ENCODE measurements around the gene KCNJ2.

Gene KCNJ2

GRCh38 chr17:70138291-70138865, 31.0 kb upstream of the KCNJ2 start:
- TF ChIP-seq CTCF (conservative IDR thresholded peaks at IDR 0.05; ENCODE audit: low read length), result no peak
- no peak for TF ChIP-seq EZH2phosphoT487 (IDR thresholded peaks at IDR 0.05; ENCODE audit: borderline replicate concordance)
- Histone ChIP-seq H3F3A (ENCODE audit: low read depth) (no peaks in the 10 kb centered on the region), H3K9me2 (replicated peaks; ENCODE audit: low read depth, low read length) (no peaks in the 10 kb centered on the region), H2AFZ (ENCODE audit: low read length) (no peak overlapping the region), H3K9ac (ENCODE audit: low read depth, low read length, poor library complexity, severe bottlenecking) (no peak overlapping the region), H3K79me2 (ENCODE audit: insufficient read depth, low read length) (no peaks in the 10 kb centered on the region), H3K4me2 (ENCODE audit: low read depth, low read length, poor library complexity, severe bottlenecking) (no peak overlapping the region), H3K4me1 (ENCODE audit: insufficient read depth, low read length, poor library complexity, severe bottlenecking) (peaks cover 11% of the 10 kb centered on the region), H3K36me3 (ENCODE audit: insufficient read depth, low read length) (no peaks in the 10 kb centered on the region), H3K9me3 (ENCODE audit: insufficient read depth, low read depth, low read length) (no peaks in the 10 kb centered on the region), H3K4me3 (ENCODE audit: low read length, poor library complexity, severe bottlenecking) (no peak overlapping the region), H4K20me1 (ENCODE audit: insufficient read depth, low read length, poor library complexity, severe bottlenecking) (no peaks in the 10 kb centered on the region), H3K27me3 (ENCODE audit: insufficient read depth, low read length, poor library complexity, severe bottlenecking) (no peaks in the 10 kb centered on the region)

GRCh38 chr17:70139449-70139993, 29.8 kb upstream of the KCNJ2 start:
- Histone ChIP-seq H4K20me1 (ENCODE audit: insufficient read depth, low read length, poor library complexity, severe bottlenecking) (no peaks in the 10 kb centered on the region), H2AFZ (ENCODE audit: low read length) (no peak overlapping the region), H3K79me2 (ENCODE audit: insufficient read depth, low read length) (no peaks in the 10 kb centered on the region), H3K4me3 (ENCODE audit: low read length, poor library complexity, severe bottlenecking) (no peak overlapping the region), H3F3A (ENCODE audit: low read depth) (no peaks in the 10 kb centered on the region), H3K4me1 (ENCODE audit: insufficient read depth, low read length, poor library complexity, severe bottlenecking) (peaks cover 11% of the 10 kb centered on the region), H3K36me3 (ENCODE audit: insufficient read depth, low read length) (no peaks in the 10 kb centered on the region), H3K9ac (ENCODE audit: low read depth, low read length, poor library complexity, severe bottlenecking) (no peak overlapping the region), H3K27me3 (ENCODE audit: insufficient read depth, low read length, poor library complexity, severe bottlenecking) (no peaks in the 10 kb centered on the region), H3K4me2 (ENCODE audit: low read depth, low read length, poor library complexity, severe bottlenecking) (no peak overlapping the region), H3K9me2 (replicated peaks; ENCODE audit: low read depth, low read length) (no peaks in the 10 kb centered on the region), H3K9me3 (ENCODE audit: insufficient read depth, low read depth, low read length) (no peaks in the 10 kb centered on the region)
- no peak for TF ChIP-seq EZH2phosphoT487 (IDR thresholded peaks at IDR 0.05; ENCODE audit: borderline replicate concordance)

- Histone ChIP-seq H3K36me3 (ENCODE audit: insufficient read depth, low read length) (no peaks in the 10 kb centered on the region), H3K79me2 (ENCODE audit: insufficient read depth, low read length) (no peaks in the 10 kb centered on the region), H3K9me2 (replicated peaks; ENCODE audit: low read depth, low read length) (no peaks in the 10 kb centered on the region), H3K9ac (ENCODE audit: low read depth, low read length, poor library complexity, severe bottlenecking) (no peak overlapping the region), H3K9me3 (ENCODE audit: insufficient read depth, low read depth, low read length) (no peaks in the 10 kb centered on the region), H4K20me1 (ENCODE audit: insufficient read depth, low read length, poor library complexity, severe bottlenecking) (no peaks in the 10 kb centered on the region), H3F3A (ENCODE audit: low read depth) (no peaks in the 10 kb centered on the region), H3K4me1 (ENCODE audit: insufficient read depth, low read length, poor library complexity, severe bottlenecking) (peaks cover 11% of the 10 kb centered on the region), H2AFZ (ENCODE audit: low read length) (no peak overlapping the region), H3K4me3 (ENCODE audit: low read length, poor library complexity, severe bottlenecking) (no peak overlapping the region), H3K27me3 (ENCODE audit: insufficient read depth, low read length, poor library complexity, severe bottlenecking) (no peaks in the 10 kb centered on the region), H3K4me2 (ENCODE audit: low read depth, low read length, poor library complexity, severe bottlenecking) (no peak overlapping the region)
- TF ChIP-seq CTCF (conservative IDR thresholded peaks at IDR 0.05; ENCODE audit: low read length), result peak; percentile 81
- no peak for TF ChIP-seq EZH2phosphoT487 (IDR thresholded peaks at IDR 0.05; ENCODE audit: borderline replicate concordance)
These were observed 25.0 kb upstream of the KCNJ2 start for GRCh38 chr17:70144260-70144846.
